K562 (cell line): ENCODE measurements around the gene FHIP2A. TPM values are rescaled to one million over a fixed set of nuclear protein-coding genes. Genes with fewer than 3 reads are reported as not detected.

Experiments used
- ATAC-seq: fragments of 200-7000 bp; cut with Tn5 transposase; 3 replicates; pipeline ENCODE4 v1.9.1; 2020; ENCODE audit warnings: moderate library complexity
- BruUV-seq: library from RNA; stranded (reverse); fragments of 400-500 nt; replicated peaks from 2 replicates; lab custom pipeline; 2021; lab: Mats Ljungman, UMichigan
- CTCF ChIA-PET: fragments of 300-600 bp; formaldehyde crosslinking; extraction: SDS; loops from one replicate; lab custom pipeline; 2021; ENCODE audit warnings: low intra/inter-chr PET ratio; lab: Yijun Ruan, JAX
- POLR2A ChIA-PET: fragments of 300-600, 350-650 bp; sonication (Branson Sonifier 250); formaldehyde crosslinking; extraction: SDS; loops from one replicate; lab custom pipeline; 2021; ENCODE audit warnings: antibody characterized with exemption, inconsistent platforms; lab: Yijun Ruan, JAX
- DNase-seq, 4 experiments: peaks; one replicate each; pipeline versions ENCODE4 v3.0.0 to v3.0.0-alpha.2; 2011 to 2018; ENCODE audit warnings: low spot score in 3 of 4, mixed read lengths in 3 of 4; ENCODE audit errors: extremely low read depth in 1 of 4
- FAIRE-seq: peaks from 2 replicates; lab custom pipeline; 2011; peaks lifted over from hg19 to GRCh38; lab: Jason Lieb, UNC
- H2AFZ ChIP-seq: 2 replicates; pipeline ENCODE4 v1.6.0; 2011; ENCODE audit warnings: low read depth, low read length, control low read depth, inconsistent platforms
- H3K27ac ChIP-seq: fragments of 200-600 bp; 3 replicates; pipeline ENCODE4 v1.8.0; 2011; ENCODE audit warnings: low read depth, mild to moderate bottlenecking, control low read depth, inconsistent platforms, low read length, moderate library complexity, mixed read lengths; ENCODE audit errors: extremely low read depth
- H3K27me3 ChIP-seq, 2 experiments: fragments of 300-600 bp in 1 of 2; 2 replicates in 1 of 2; 3 replicates in 1 of 2; pipeline versions ENCODE4 v1.6.0 to v1.8.0; 2011; ENCODE audit warnings: inconsistent platforms in 2 of 2, low read length in 2 of 2, mild to moderate bottlenecking in 1 of 2, mixed read lengths in 1 of 2, moderate library complexity in 1 of 2; ENCODE audit not compliant: control insufficient read depth in 2 of 2, insufficient read depth in 2 of 2
- H3K36me3 ChIP-seq: fragments of 300-600 bp; 3 replicates; pipeline ENCODE4 v1.8.0; 2011; ENCODE audit warnings: mild to moderate bottlenecking, low read length, inconsistent platforms; ENCODE audit not compliant: control insufficient read depth, insufficient read depth
- H3K4me1 ChIP-seq, 2 experiments: fragments of 200-600 bp in 1 of 2; replicated peaks in 1 of 2; 2 replicates in 1 of 2; 3 replicates in 1 of 2; pipeline versions ENCODE4 v1.5.1 to v1.8.0; 2011; ENCODE audit warnings: inconsistent platforms in 2 of 2, low read length in 2 of 2, mild to moderate bottlenecking in 1 of 2, mixed read lengths in 1 of 2, moderate library complexity in 1 of 2; ENCODE audit not compliant: control insufficient read depth in 2 of 2, insufficient read depth in 2 of 2
- H3K4me2 ChIP-seq: 2 replicates; pipeline ENCODE4 v1.6.1; 2011; ENCODE audit warnings: low read length, control low read depth, inconsistent platforms, mixed read lengths; ENCODE audit not compliant: insufficient read depth
- H3K4me3 ChIP-seq: fragments of 200-600 bp; sonication (generic), shearing (Covaris generic); 2 replicates; pipeline ENCODE4 v1.5.1; 2016; ENCODE audit warnings: control low read depth, inconsistent platforms
- H3K79me2 ChIP-seq: fragments of 200-600 bp; 3 replicates; pipeline ENCODE4 v1.8.0; 2011; ENCODE audit warnings: low read length, inconsistent platforms; ENCODE audit not compliant: control insufficient read depth, insufficient read depth
- H3K9ac ChIP-seq, 2 experiments: 2 replicates each; pipeline versions ENCODE4 v1.6.0 to v1.6.1; 2011; ENCODE audit warnings: low read depth in 2 of 2, low read length in 2 of 2, control low read depth in 1 of 2, inconsistent platforms in 1 of 2, mild to moderate bottlenecking in 1 of 2, mixed read lengths in 1 of 2; ENCODE audit not compliant: insufficient read depth in 1 of 2
- H3K9me1 ChIP-seq: one replicate; pipeline ENCODE4 v1.6.0; 2011; ENCODE audit warnings: inconsistent platforms, mild to moderate bottlenecking, low read length, moderate library complexity; ENCODE audit not compliant: control insufficient read depth, insufficient read depth
- H3K9me3 ChIP-seq: replicated peaks from 2 replicates; pipeline ENCODE4 v1.5.1; 2011; ENCODE audit warnings: low read depth, low read length, inconsistent platforms; ENCODE audit not compliant: control insufficient read depth, insufficient read depth
- H4K20me1 ChIP-seq: replicated peaks from 2 replicates; pipeline ENCODE4 v1.6.1; 2011; ENCODE audit warnings: low read length, inconsistent platforms, mixed read lengths; ENCODE audit not compliant: control insufficient read depth, insufficient read depth
- CAMTA2 ChIP-seq: fragments of 250-450 bp; sonication (Bioruptor Pico); conservative IDR thresholded peaks from 2 replicates; pipeline ENCODE4 v1.5.1; 2022
- CBFA2T3 ChIP-seq: fragments of 450-650 bp; IDR thresholded peaks from 2 replicates; pipeline ENCODE4 v1.6.1; 2017
- DNMT1 ChIP-seq: fragments of 450-650 bp; IDR thresholded peaks from 2 replicates; pipeline ENCODE4 v1.6.1; 2016; ENCODE audit warnings: antibody characterized with exemption, mild to moderate bottlenecking
- ELF2 ChIP-seq: fragments of 250-450 bp; sonication (Bioruptor Pico); IDR thresholded peaks from 2 replicates; pipeline ENCODE4 v1.5.0; 2021; ENCODE audit warnings: mild to moderate bottlenecking
- FOS ChIP-seq: IDR thresholded peaks from 3 replicates; pipeline ENCODE4 v1.6.1; 2011; ENCODE audit not compliant: insufficient read length; ENCODE audit errors: extremely low read depth
- ID3 ChIP-seq, 2 experiments: fragments of 250-450 bp in 1 of 2; fragments of 450-650 bp in 1 of 2; sonication (Bioruptor Pico) in 1 of 2; IDR thresholded peaks; 2 replicates each; pipeline versions ENCODE4 v1.6.1 to v1.8.0; 2016 to 2021; ENCODE audit warnings: mild to moderate bottlenecking in 2 of 2, moderate library complexity in 2 of 2, missing compliant biosample characterization in 1 of 2, missing genetic modification characterization in 1 of 2
- KLF1 ChIP-seq: fragments of 450-650 bp; IDR thresholded peaks from 2 replicates; pipeline ENCODE4 v1.6.1; 2016; ENCODE audit warnings: missing genetic modification characterization, missing compliant biosample characterization
- LCOR ChIP-seq: sonication (generic); formaldehyde crosslinking; IDR thresholded peaks from 2 replicates; pipeline ENCODE4 v1.8.0; 2022; ENCODE audit warnings: mild to moderate bottlenecking, missing genetic modification reagents
- RBM39 ChIP-seq: fragments of 200-400 bp; formaldehyde crosslinking; optimal IDR thresholded peaks from 2 replicates; pipeline ENCODE3; 2018; ENCODE audit warnings: low read depth, low read length
- TAL1 ChIP-seq: fragments of 450-650 bp; IDR thresholded peaks from 2 replicates; pipeline ENCODE4 v1.6.1; 2016; ENCODE audit warnings: mild to moderate bottlenecking
- TOE1 ChIP-seq, 2 experiments: fragments of 450-650 bp in 1 of 2; sonication (generic) in 1 of 2; formaldehyde crosslinking in 1 of 2; IDR thresholded peaks; 2 replicates each; pipeline versions ENCODE4 v1.7.1 to v1.8.0; 2016 to 2022; ENCODE audit warnings: borderline replicate concordance in 2 of 2, mild to moderate bottlenecking in 2 of 2, antibody characterized with exemption in 1 of 2, inconsistent platforms in 1 of 2, low read depth in 1 of 2, missing genetic modification reagents in 1 of 2, moderate library complexity in 1 of 2
- ZEB2 ChIP-seq: fragments of 450-650 bp; IDR thresholded peaks from 2 replicates; pipeline ENCODE4 v1.6.1; 2016
- ZHX1 ChIP-seq: fragments of 150-350 bp; conservative IDR thresholded peaks from 2 replicates; pipeline ENCODE4 v1.6.1; 2014; ENCODE audit warnings: low read length
- ZNF140 ChIP-seq: fragments of 250-450 bp; sonication (Bioruptor Pico); IDR thresholded peaks from 2 replicates; pipeline ENCODE4 v1.8.0; 2021; ENCODE audit warnings: moderate library complexity, mild to moderate bottlenecking, inconsistent platforms
- WGBS: fragments of 100-300 bp; shearing (Covaris generic); methylation state at CpG from one replicate; pipeline ENCODE4 v1.1.6; 2016; ENCODE audit warnings: low coverage, mixed read lengths; ENCODE audit not compliant: insufficient coverage; ENCODE audit errors: missing lambda C conversion rate; 5-methylcytosine and 5-hydroxymethylcytosine counted together
- in situ Hi-C: fragments of 300-500 bp; cut with MboI; formaldehyde crosslinking; loops from 4 replicates; pipeline ENCODE4 v1.15.0; 2018; ENCODE audit warnings: inconsistent platforms, mixed read lengths
- intact Hi-C: fragments of 100-400 bp; cut with micrococcal nuclease; formaldehyde crosslinking; loops from 2 replicates; pipeline ENCODE4 v1.14.2; 2022
- polyA plus RNA-seq, 8 experiments: library from polyadenylated mRNA; depleted of rRNA in 4 of 8; stranded (reverse) in 5 of 8; unstranded in 3 of 8; fragments of >200 nt; fragmentation: Nextera tagmentation in 2 of 8; fragmentation: Illumina TruSeq in 1 of 8; extraction: Ambion mirVana in 2 of 8; extraction: Trizol in 1 of 8; gene quantifications; 2 replicates each; pipeline versions ENCODE4 v1.2.1 to v1.2.3, GENCODE V29; 2011 to 2014; ENCODE audit warnings: inconsistent platforms in 1 of 8, missing spikeins in 1 of 8
- total RNA-seq, 7 experiments: library from RNA; depleted of rRNA in 6 of 7; stranded (reverse); fragments of >200 nt in 6 of 7; fragmentation: Illumina TruSeq in 2 of 7; extraction: Trizol in 2 of 7; gene quantifications; 2 replicates each; pipeline versions ENCODE4 v1.2.1 to v1.2.3, GENCODE V29; 2011 to 2021; ENCODE audit warnings: low replicate concordance in 1 of 7
- TF ChIP-seq, protein P1 (sequence below): fragments of 450-650 bp; IDR thresholded peaks from 2 replicates; pipeline ENCODE4 v1.6.1; 2016; ENCODE audit warnings: borderline replicate concordance

The FHIP2A gene
- total and polyA plus RNA-seq, 9 of the 15 experiments (the other 6 are each of a cell fraction or from before 2014, with no cell fraction given) = 1.5 to 7.4 (median 3.3) TPM

DNA sequence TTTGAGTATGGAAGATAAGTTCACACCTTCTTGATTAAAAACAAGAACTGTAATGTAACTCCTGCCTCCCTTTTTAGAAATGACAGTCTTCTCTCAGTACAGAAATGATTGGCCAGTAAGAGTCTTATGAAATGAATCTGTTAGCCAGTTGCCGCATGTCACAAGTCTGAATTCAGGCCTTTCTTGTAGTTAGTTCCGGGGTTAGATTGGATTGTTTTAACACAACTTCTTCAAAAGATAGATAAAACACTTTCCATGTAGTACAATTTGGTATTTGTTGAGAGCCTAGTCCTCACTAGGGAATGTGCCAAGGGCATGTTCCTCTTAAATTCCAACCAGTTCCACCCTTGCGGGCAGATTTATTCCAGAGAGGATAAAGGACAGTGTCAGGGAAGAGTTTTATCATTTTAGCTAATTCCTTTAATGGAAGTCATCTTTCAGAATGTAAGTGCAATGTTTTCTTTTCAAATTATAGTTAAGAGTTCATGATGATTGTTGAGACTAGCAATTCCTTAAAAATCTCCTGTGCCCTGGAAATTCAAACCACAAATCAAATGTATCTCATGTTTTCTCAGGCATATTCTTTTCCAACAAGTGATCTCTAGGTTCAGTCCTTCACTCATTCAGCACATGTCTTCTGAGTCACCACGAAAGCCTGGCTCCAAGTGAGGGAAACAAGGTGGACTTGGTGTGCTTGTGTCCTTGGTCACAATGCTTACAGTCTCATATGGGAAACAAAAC lies 4.1 kb downstream of the FHIP2A start:
- H2AFZ ChIP-seq = no peak overlapping the region
- ChIA-PET CTCF (no interaction called here), POLR2A (no interaction called here)
- H3K79me2 ChIP-seq = peaks cover 51% of the 10 kb centered on the region
- in situ Hi-C loops (no loop called here), intact Hi-C loops (no loop called here)
- ATAC-seq (no peak), FAIRE-seq (no peak), DNase-seq (no peak)
- no peaks in the 10 kb centered on the region for H3K27me3 ChIP-seq
- WGBS = 87% methylated on average over 3 of the region's 4 CpGs
- no peak overlapping the region for H3K4me3 ChIP-seq
- no peak for TF ChIP-seq KLF1
- TF ChIP-seq ZEB2 = no peak
- TF ChIP-seq ELF2 (CRISPR knock-in tag) = no peak
- no peak for TF ChIP-seq DNMT1
- TF ChIP-seq RBM39 = no peak
- no peak for TF ChIP-seq CAMTA2 (CRISPR knock-in tag)
- TF ChIP-seq ZNF140 (CRISPR knock-in tag) = no peak
- no peak for TF ChIP-seq LCOR (CRISPR knock-in tag)
- TF ChIP-seq ID3 (CRISPR knock-in tag; IDR thresholded peaks at IDR 0.05) = no peak
- no peak for TF ChIP-seq ID3 (tag; IDR thresholded peaks at IDR 0.05)
- no peak for TF ChIP-seq TAL1
- TF ChIP-seq, protein P1, sequence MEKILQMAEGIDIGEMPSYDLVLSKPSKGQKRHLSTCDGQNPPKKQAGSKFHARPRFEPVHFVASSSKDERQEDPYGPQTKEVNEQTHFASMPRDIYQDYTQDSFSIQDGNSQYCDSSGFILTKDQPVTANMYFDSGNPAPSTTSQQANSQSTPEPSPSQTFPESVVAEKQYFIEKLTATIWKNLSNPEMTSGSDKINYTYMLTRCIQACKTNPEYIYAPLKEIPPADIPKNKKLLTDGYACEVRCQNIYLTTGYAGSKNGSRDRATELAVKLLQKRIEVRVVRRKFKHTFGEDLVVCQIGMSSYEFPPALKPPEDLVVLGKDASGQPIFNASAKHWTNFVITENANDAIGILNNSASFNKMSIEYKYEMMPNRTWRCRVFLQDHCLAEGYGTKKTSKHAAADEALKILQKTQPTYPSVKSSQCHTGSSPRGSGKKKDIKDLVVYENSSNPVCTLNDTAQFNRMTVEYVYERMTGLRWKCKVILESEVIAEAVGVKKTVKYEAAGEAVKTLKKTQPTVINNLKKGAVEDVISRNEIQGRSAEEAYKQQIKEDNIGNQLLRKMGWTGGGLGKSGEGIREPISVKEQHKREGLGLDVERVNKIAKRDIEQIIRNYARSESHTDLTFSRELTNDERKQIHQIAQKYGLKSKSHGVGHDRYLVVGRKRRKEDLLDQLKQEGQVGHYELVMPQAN = no peak
- no peak for TF ChIP-seq FOS
- no peak for TF ChIP-seq TOE1 (IDR thresholded peaks at IDR 0.05; ENCODE audit: borderline replicate concordance)
- no peak for TF ChIP-seq TOE1 (CRISPR knock-in tag; IDR thresholded peaks at IDR 0.05; ENCODE audit: borderline replicate concordance, low read depth)
- TF ChIP-seq ZHX1 = no peak
- TF ChIP-seq CBFA2T3 = no peak
- no peaks in the 10 kb centered on the region for H3K9me3 ChIP-seq
- no peak overlapping the region for H3K9ac ChIP-seq
- H4K20me1 ChIP-seq = no peaks in the 10 kb centered on the region
- H3K4me2 ChIP-seq = no peak overlapping the region
- H3K36me3 ChIP-seq = no peaks in the 10 kb centered on the region
- H3K4me1 ChIP-seq = no peaks in the 10 kb centered on the region; a peak in 2 of 5 replicates
- BruUV-seq = no TSS peak
- H3K27ac ChIP-seq = no peak overlapping the region
- no peaks in the 10 kb centered on the region for H3K9me1 ChIP-seq
